ENCODE data around the gene ASIC2. TPM values are rescaled to one million over a fixed set of nuclear protein-coding genes. Genes with fewer than 3 reads are reported as not detected.

The ASIC2 gene
- total RNA-seq, 1 donor from 2014 or later: not detected

GRCh38 chr17:33039874-33040273 is 253.2 kb downstream of the ASIC2 start:
- DNase-seq (ENCODE audit: extremely low read depth, low read depth, low spot score): no peak

GRCh38 chr17:33038740-33039139 is 254.4 kb downstream of the ASIC2 start:
- DNase-seq (ENCODE audit: extremely low read depth, low read depth, low spot score): no peak

- no peak for DNase-seq (ENCODE audit: extremely low read depth, low read depth, low spot score)
Measured at GRCh38 chr17:33033176-33033575, 259.9 kb downstream of the ASIC2 start.

GRCh38 chr17:33028778-33029177 is 264.3 kb downstream of the ASIC2 start:
- no peak for DNase-seq (ENCODE audit: extremely low read depth, low read depth, low spot score)

GRCh38 chr17:33028061-33028460 is 265.0 kb downstream of the ASIC2 start:
- no peak for DNase-seq (ENCODE audit: extremely low read depth, low read depth, low spot score)

- DNase-seq (ENCODE audit: extremely low read depth, low read depth, low spot score): no peak
Measured at GRCh38 chr17:33024688-33025486, 268.2 kb downstream of the ASIC2 start.

GRCh38 chr17:33023790-33024189 is 269.3 kb downstream of the ASIC2 start:
- no peak for DNase-seq (ENCODE audit: extremely low read depth, low read depth, low spot score)

GRCh38 chr17:33021731-33022408 is 271.2 kb downstream of the ASIC2 start:
- no peak for DNase-seq (ENCODE audit: extremely low read depth, low read depth, low spot score)

GRCh38 chr17:33019161-33019890 is 273.8 kb downstream of the ASIC2 start:
- DNase-seq (ENCODE audit: extremely low read depth, low read depth, low spot score): no peak

- no peak for DNase-seq (ENCODE audit: extremely low read depth, low read depth, low spot score)
Measured at GRCh38 chr17:33017366-33017765, 275.7 kb downstream of the ASIC2 start.

- DNase-seq (ENCODE audit: extremely low read depth, low read depth, low spot score): no peak
Measured at GRCh38 chr17:33016920-33017319, 276.2 kb downstream of the ASIC2 start.

GRCh38 chr17:33015716-33016346 is 277.3 kb downstream of the ASIC2 start:
- DNase-seq (ENCODE audit: extremely low read depth, low read depth, low spot score): no peak

GRCh38 chr17:33014751-33015150 is 278.3 kb downstream of the ASIC2 start:
- DNase-seq (ENCODE audit: extremely low read depth, low read depth, low spot score): no peak

GRCh38 chr17:33013596-33014375 is 279.3 kb downstream of the ASIC2 start:
- DNase-seq (ENCODE audit: extremely low read depth, low read depth, low spot score): no peak

- no peak for DNase-seq (ENCODE audit: extremely low read depth, low read depth, low spot score)
Measured at GRCh38 chr17:33012522-33013033, 280.5 kb downstream of the ASIC2 start.

- DNase-seq (ENCODE audit: extremely low read depth, low read depth, low spot score): no peak
Measured at GRCh38 chr17:33009636-33010035, 283.5 kb downstream of the ASIC2 start.

- DNase-seq (ENCODE audit: extremely low read depth, low read depth, low spot score): no peak
Measured at GRCh38 chr17:33007186-33007585, 285.9 kb downstream of the ASIC2 start.

GRCh38 chr17:33002246-33002645 is 290.8 kb downstream of the ASIC2 start:
- DNase-seq (ENCODE audit: extremely low read depth, low read depth, low spot score): no peak

- DNase-seq (ENCODE audit: extremely low read depth, low read depth, low spot score): no peak
Measured at GRCh38 chr17:32998887-32999228, 294.2 kb downstream of the ASIC2 start.

All from glomerular endothelial cell (primary cell).